MCF 10A (cell line): ENCODE data around the gene DRAP1. TPM values are rescaled to one million over a fixed set of nuclear protein-coding genes. Genes with fewer than 3 reads are reported as not detected.

Experiments
- BruUV-seq: library from RNA; stranded (reverse); fragments of 400-500 nt; replicated peaks from 2 replicates; lab custom pipeline; 2021; lab: Mats Ljungman, UMichigan
- CTCF ChIA-PET: fragments of 300-600 bp; sonication (Branson Sonifier 250); formaldehyde crosslinking; extraction: SDS; loops from one replicate; lab custom pipeline; 2021; ENCODE audit warnings: antibody characterized with exemption, inconsistent platforms; lab: Yijun Ruan, JAX
- POLR2A ChIA-PET: fragments of 300-600, 350-650 bp; sonication (Branson Sonifier 250); formaldehyde crosslinking; extraction: SDS; loops from one replicate; lab custom pipeline; 2020; ENCODE audit warnings: antibody characterized with exemption, inconsistent platforms; lab: Yijun Ruan, JAX
- DNase-seq: peaks from one replicate; pipeline ENCODE4 v3.0.0-alpha.2; 2018; ENCODE audit not compliant: unreplicated experiment
- H3K27ac Mint-ChIP-seq: one replicate; pipeline ENCODE4 v1.8.0; 2022; ENCODE audit warnings: mild to moderate bottlenecking, low read depth, mixed read lengths; ENCODE audit not compliant: unreplicated experiment
- H3K27me3 Mint-ChIP-seq: one replicate; pipeline ENCODE4 v1.8.0; 2022; ENCODE audit warnings: mixed read lengths; ENCODE audit not compliant: insufficient read depth, unreplicated experiment
- H3K36me3 Mint-ChIP-seq: one replicate; pipeline ENCODE4 v1.8.0; 2022; ENCODE audit warnings: mild to moderate bottlenecking, moderate library complexity, mixed read lengths; ENCODE audit not compliant: insufficient read depth, unreplicated experiment
- H3K4me1 Mint-ChIP-seq: one replicate; pipeline ENCODE4 v1.8.0; 2022; ENCODE audit warnings: mixed read lengths; ENCODE audit not compliant: insufficient read depth, unreplicated experiment
- H3K4me3 Mint-ChIP-seq: one replicate; pipeline ENCODE4 v1.8.0; 2022; ENCODE audit warnings: mild to moderate bottlenecking, moderate library complexity, mixed read lengths; ENCODE audit not compliant: unreplicated experiment
- H3K9me3 Mint-ChIP-seq: one replicate; pipeline ENCODE4 v1.8.0; 2022; ENCODE audit warnings: mixed read lengths; ENCODE audit not compliant: unreplicated experiment
- intact Hi-C: fragments of 100-400 bp; cut with micrococcal nuclease; formaldehyde crosslinking; loops from 2 replicates; pipeline ENCODE4 v1.14.1; 2022
- total RNA-seq: library from RNA; stranded (reverse); gene quantifications from 2 replicates; pipeline ENCODE4 v1.2.3, GENCODE V29; 2022
- TF ChIP-seq, protein P1 (sequence below): fragments of 200-600 bp; IDR thresholded peaks from one replicate; pipeline ENCODE4 v1.8.0; 2022; ENCODE audit warnings: antibody characterized with exemption, mild to moderate bottlenecking; ENCODE audit not compliant: unreplicated experiment

The DRAP1 gene
- total RNA-seq, 1 experiment from 2014 or later: 167 TPM

DNA sequence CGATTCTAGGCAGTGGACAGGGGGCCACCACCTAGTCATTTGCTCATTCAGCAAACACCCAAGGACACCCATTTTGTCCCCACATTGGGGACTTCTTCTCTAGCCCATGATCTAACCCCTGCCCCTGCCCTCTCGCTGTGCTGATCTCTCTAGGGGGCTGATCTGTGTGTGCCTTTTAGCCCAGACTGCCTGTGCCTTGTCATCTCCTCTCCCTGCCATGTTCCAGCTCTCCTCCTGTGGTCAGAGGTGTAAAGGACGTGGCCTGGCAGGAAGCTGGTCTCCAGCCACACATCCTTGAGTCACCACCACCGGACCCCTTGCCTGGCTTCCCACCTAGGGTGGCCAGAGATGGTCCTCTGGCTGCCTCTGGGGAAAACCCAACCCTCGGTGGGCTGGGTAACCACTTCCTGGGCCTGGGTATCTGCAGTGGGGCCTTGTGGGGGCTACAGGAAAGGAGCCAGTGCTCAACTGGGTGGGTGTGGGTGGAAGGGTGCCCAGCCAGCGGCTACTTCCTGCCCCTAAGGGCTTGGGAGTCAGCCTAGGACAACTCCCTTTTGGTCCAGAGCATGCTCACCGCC is 38.3 kb upstream of the DRAP1 start:
- Mint-ChIP-seq H3K4me3 (no peak overlapping the region), H3K9me3 (no peaks in the 10 kb centered on the region), H3K4me1 (no peaks in the 10 kb centered on the region), H3K36me3 (peaks cover 16% of the 10 kb centered on the region), H3K27me3 (no peaks in the 10 kb centered on the region), H3K27ac (no peak overlapping the region)
- no peak for DNase-seq
- TF ChIP-seq, protein P1, sequence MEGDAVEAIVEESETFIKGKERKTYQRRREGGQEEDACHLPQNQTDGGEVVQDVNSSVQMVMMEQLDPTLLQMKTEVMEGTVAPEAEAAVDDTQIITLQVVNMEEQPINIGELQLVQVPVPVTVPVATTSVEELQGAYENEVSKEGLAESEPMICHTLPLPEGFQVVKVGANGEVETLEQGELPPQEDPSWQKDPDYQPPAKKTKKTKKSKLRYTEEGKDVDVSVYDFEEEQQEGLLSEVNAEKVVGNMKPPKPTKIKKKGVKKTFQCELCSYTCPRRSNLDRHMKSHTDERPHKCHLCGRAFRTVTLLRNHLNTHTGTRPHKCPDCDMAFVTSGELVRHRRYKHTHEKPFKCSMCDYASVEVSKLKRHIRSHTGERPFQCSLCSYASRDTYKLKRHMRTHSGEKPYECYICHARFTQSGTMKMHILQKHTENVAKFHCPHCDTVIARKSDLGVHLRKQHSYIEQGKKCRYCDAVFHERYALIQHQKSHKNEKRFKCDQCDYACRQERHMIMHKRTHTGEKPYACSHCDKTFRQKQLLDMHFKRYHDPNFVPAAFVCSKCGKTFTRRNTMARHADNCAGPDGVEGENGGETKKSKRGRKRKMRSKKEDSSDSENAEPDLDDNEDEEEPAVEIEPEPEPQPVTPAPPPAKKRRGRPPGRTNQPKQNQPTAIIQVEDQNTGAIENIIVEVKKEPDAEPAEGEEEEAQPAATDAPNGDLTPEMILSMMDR: no peak
- ChIA-PET POLR2A (interaction anchor here (0.5 to 1.4 kb wide), 4 partner anchors 9 to 161 kb away, joined by 3 to 6 read pairs (median 4); partner anchors contain the start of gene CCDC85B), CTCF (interaction anchor here (0.6 to 2.5 kb wide), 4 partner anchors 21 to 473 kb away, joined by 3 to 6 read pairs (median 5); partner anchors contain the start of genes KAT5 and MUS81)
- BruUV-seq: no TSS peak
- intact Hi-C loops: no loop called here

DNA sequence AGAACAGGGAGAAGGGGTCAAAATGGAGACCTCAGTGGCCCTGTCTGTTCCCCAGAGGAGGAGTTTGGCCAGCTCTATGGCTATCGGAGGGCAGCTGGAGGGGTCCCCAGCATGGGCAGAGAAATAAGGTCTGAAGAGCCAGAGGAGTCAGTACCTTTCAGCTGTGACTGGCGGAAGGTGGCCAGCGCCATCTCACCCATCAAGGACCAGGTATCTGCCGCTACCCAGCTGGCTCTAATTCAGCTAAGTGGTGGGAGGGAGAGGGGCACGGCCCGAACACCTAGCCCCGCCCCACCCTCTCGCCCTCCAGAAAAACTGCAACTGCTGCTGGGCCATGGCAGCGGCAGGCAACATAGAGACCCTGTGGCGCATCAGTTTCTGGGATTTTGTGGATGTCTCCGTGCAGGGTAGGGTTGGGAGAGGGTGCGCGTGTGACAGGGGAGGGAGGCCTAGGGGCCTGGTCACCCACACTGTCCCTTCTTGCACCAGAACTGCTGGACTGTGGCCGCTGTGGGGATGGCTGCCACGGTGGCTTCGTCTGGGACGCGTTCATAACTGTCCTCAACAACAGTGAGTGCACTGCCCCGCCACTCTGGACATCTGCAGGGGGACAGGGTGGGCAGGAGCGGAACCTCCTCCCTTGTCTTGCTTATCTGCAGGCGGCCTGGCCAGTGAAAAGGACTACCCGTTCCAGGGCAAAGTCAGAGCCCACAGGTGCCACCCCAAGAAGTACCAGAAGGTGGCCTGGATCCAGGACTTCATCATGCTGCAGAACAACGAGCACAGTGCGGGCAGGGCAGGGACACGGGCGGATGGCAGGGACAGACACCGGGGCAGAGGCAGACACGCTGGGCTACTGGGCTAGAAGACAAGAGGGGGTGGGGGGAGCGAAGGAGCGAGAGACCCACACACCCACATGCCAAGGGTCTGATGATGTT is 36.8 kb upstream of the DRAP1 start:
- intact Hi-C loops: no loop called here
- H3K27ac Mint-ChIP-seq: no peak overlapping the region
- no TSS peak for BruUV-seq
- TF ChIP-seq, protein P1: no peak
- ChIA-PET CTCF (interaction anchor here (0.7 to 9.0 kb wide), 5 partner anchors 11 to 171 kb away, joined by 3 to 203 read pairs (median 4); partner anchors contain the start of genes KAT5 and MUS81), POLR2A (interaction anchor here (1.3 kb wide), 1 partner anchor 21 kb away, joined by 4 read pairs; no protein-coding TSS in a partner anchor)
- H3K36me3 Mint-ChIP-seq: peaks cover 26% of the 10 kb centered on the region
- H3K9me3 Mint-ChIP-seq: no peaks in the 10 kb centered on the region
- H3K4me3 Mint-ChIP-seq: no peak overlapping the region
- no peaks in the 10 kb centered on the region for H3K4me1 Mint-ChIP-seq
- DNase-seq: no peak
- H3K27me3 Mint-ChIP-seq: no peaks in the 10 kb centered on the region

DNA sequence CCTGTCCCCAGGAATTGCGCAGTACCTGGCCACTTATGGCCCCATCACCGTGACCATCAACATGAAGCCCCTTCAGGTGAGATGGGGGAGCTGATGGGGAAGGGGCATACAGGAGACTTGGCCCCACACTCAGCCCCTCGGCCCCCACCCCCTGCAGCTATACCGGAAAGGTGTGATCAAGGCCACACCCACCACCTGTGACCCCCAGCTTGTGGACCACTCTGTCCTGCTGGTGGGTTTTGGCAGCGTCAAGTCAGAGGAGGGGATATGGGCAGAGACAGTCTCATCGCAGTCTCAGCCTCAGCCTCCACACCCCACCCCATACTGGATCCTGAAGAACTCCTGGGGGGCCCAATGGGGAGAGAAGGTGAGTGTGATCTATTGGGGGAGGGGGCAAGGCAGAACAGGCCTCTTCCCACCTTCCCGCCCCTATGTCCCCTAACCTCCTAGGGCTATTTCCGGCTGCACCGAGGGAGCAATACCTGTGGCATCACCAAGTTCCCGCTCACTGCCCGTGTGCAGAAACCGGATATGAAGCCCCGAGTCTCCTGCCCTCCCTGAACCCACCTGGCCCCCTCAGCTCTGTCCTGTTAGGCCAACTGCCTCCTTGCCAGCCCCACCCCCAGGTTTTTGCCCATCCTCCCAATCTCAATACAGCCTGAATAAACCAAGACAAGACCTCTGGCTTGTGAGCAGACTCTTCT is 36.0 kb upstream of the DRAP1 start:
- H3K36me3 Mint-ChIP-seq: peaks cover 26% of the 10 kb centered on the region
- CTCF ChIA-PET: interaction anchor here (0.7 to 9.0 kb wide), 14 partner anchors 9 to 186 kb away, joined by 3 to 203 read pairs (median 16); partner anchors contain the start of genes KAT5 and MUS81

More for the DNA sequence above, 36.0 kb upstream of the DRAP1 start:
- no TSS peak for BruUV-seq
- POLR2A ChIA-PET: interaction anchor here (1.9 kb wide), 1 partner anchor 9 kb away, joined by 4 read pairs; no protein-coding TSS in a partner anchor
- Mint-ChIP-seq H3K27ac (no peak overlapping the region), H3K4me1 (no peaks in the 10 kb centered on the region), H3K27me3 (no peaks in the 10 kb centered on the region), H3K4me3 (no peak overlapping the region), H3K9me3 (no peaks in the 10 kb centered on the region)
- intact Hi-C loops: no loop called here
- no peak for DNase-seq
- TF ChIP-seq, protein P1: no peak
